ENCODE data around the gene KCND2.

DNA sequence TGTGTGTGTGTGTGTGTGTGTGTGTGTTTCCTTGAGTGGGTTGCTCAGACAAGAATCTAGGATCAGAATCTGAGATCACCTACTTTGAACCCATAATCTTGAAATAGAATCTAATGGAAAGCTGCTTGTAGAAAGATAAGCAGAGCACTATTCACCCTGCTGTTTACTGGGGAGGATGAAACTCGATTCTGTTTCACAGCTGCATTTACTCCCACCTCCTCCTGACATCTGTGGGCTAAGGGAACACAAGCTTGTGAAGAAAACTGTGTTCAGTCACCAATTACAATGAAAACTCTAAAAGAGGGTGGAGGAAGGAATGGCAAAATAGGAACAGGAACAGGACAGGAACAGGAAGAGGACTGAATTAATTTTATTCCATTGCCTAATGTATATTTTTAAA is 315.4 kb downstream of the KCND2 start:
- TF ChIP-seq, protein P1, sequence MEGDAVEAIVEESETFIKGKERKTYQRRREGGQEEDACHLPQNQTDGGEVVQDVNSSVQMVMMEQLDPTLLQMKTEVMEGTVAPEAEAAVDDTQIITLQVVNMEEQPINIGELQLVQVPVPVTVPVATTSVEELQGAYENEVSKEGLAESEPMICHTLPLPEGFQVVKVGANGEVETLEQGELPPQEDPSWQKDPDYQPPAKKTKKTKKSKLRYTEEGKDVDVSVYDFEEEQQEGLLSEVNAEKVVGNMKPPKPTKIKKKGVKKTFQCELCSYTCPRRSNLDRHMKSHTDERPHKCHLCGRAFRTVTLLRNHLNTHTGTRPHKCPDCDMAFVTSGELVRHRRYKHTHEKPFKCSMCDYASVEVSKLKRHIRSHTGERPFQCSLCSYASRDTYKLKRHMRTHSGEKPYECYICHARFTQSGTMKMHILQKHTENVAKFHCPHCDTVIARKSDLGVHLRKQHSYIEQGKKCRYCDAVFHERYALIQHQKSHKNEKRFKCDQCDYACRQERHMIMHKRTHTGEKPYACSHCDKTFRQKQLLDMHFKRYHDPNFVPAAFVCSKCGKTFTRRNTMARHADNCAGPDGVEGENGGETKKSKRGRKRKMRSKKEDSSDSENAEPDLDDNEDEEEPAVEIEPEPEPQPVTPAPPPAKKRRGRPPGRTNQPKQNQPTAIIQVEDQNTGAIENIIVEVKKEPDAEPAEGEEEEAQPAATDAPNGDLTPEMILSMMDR (IDR thresholded peaks at IDR 0.05) = no peak
- TF ChIP-seq POLR2A (IDR thresholded peaks at IDR 0.05) = no peak

All from thyroid gland (tissue), 4 donors.